GM13976 (cell line): ENCODE data around the gene BSN.
A peak's percentile ranks its signal among the peaks of the same experiment; 100 is the strongest.

Source experiments
- DNase-seq: peaks from one replicate; pipeline ENCODE4 v3.0.0; 2012; ENCODE audit warnings: low spot score
- CTCF ChIP-seq: IDR thresholded peaks from 2 replicates; pipeline ENCODE4 v1.5.1; 2012; ENCODE audit warnings: borderline replicate concordance, mild to moderate bottlenecking; ENCODE audit not compliant: insufficient read depth; ENCODE audit errors: extremely low read depth, missing control alignments, control extremely low read depth
- in situ Hi-C: fragments of 300-500 bp; cut with MboI; formaldehyde crosslinking; loops from one replicate; pipeline ENCODE4 v1.12.0; 2022; ENCODE audit warnings: low sequenced_read_pairs, mixed read lengths, inconsistent platforms; ENCODE audit not compliant: unreplicated experiment

Gene BSN

GRCh38 chr3:49670940-49671290 lies 116.6 kb downstream of the BSN start:
- in situ Hi-C loops: loop anchor here (10.0 kb wide), 1 partner anchor 126 kb away; no protein-coding TSS in a partner anchor
- TF ChIP-seq CTCF: no peak
- no peak for DNase-seq

DNA sequence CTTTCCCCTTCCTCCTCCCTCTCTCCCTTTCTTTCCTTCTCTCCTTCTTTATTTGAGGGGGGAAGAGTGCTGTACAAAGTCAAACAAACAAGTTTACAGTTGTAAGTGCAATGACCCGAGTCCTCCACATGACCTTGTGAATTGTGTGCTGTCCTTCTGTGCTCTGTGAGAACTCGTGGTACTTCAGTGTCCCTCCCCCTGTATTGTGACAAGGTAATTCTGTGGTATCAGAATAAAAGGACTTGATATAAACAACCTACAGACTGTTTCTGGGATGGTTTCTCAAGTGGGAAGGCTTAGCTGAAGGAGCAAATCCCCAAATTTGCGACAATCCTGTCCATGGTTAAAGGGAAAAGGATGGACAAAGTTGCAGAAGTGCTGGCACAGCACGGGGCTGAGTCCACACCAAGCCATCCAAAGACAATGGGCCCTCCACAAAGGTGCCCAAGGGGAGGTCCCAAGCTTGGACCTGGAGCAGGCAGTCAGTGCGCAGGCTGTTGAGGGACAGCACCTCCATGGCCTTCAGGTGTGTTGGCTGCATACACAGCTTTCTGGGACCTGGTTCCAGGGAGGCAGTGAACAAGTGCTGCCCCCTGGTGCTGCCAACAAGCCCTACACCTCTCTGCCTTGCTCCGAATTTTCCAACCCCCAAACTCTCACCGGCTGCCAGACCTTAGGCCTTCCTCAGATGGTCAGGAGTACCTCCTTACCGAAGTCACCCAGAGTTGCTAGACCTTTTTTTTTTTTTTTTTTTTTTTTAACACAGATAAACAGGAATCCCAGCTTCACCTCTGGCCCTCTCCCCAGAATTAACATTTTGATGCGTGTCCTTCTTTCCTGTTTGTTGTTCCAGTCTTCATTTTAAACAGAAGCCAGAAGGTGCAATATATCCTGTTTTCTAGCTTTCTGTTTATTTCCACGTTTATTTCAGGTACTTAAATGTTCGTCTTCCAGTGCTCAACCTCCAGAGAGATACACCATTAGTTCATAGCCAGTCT lies 117.3 kb downstream of the BSN start:
- in situ Hi-C loops: loop anchor here (10.0 kb wide), 1 partner anchor 127 kb away; no protein-coding TSS in a partner anchor
- peak; percentile 86 for DNase-seq
- peak; percentile 75 for TF ChIP-seq CTCF

GRCh38 chr3:49673121-49673714 lies 118.9 kb downstream of the BSN start:
- DNase-seq: no peak
- no peak for TF ChIP-seq CTCF
- in situ Hi-C loops: loop anchor here (10.0 kb wide), 1 partner anchor 128 kb away; no protein-coding TSS in a partner anchor

DNA sequence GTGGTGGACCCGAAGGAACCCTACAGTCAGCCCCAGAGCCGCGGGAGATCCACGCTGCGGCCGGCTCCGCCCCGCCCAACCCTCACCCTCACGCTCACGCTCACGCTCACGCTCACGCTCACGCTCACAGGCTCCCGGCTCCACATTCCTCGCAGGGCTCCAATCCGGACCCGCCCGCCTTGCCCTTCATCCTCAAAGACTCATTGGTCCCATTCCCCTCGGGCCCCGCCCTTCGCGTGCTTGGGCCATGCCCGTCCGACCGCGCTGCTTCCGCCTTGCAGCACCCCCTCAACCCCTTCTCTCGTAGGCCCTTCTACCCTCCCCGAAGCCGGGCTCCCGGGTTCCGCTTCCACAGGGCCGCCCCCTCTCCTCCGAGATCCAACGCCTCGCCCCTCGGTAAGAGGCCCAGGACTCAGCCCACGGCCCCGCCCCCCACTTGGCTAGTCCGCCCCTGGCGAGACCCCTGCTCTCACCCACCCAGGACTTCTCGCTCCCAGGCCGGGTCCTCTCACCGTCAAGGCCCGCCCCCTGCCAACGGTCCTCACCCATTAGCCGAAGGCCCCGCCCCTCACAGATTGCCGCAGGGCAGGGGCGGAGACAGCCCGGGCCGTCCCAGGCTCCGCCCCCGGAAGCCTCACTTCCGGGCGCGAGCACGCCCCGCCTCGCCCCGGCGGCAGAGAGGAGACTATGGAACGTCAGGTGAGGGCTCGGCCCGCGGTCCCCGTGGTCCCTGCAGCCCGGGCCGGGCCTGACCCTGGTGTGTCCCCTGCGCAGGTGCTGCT lies 119.6 kb downstream of the BSN start, which contains the start of gene APEH:
TSS of gene APEH (plus strand) at position 637 of the 782 bp plus-strand sequence. CDS start at position 688, 51 bp downstream.
- in situ Hi-C loops: loop anchor here (10.0 kb wide), 1 partner anchor 129 kb away; no protein-coding TSS in a partner anchor
- peak; percentile 99 for DNase-seq

DNA sequence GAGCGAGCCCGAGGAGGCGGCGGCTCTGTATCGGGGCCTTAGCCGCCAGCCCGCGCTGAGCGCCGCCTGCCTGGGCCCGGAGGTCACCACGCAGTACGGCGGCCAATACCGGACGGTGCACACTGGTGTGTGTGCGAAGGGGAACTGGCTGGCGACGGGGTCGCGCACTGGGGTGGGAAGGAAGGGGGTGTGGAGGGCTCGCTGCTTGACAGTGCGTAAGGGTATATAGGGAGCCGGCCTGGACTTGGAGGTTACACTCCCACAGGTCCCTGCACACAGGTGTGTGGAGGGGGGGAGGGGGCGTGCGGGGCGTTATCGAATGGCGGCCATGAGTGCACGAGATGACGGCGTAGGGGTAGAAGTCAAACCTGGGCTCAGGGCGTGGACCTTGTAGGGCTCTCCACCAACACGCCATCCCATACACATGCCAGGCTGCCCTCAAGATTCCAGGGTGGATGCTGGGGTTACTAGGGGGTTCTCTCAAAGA lies 120.3 kb downstream of the BSN start:
- no peak for DNase-seq
- no peak for TF ChIP-seq CTCF
- in situ Hi-C loops: loop anchor here (10.0 kb wide), 1 partner anchor 130 kb away; no protein-coding TSS in a partner anchor

More for the DNA sequence above, 119.6 kb downstream of the BSN start, which contains the start of gene APEH:
- no peak for TF ChIP-seq CTCF
